ENCODE data around the gene MTM1.

The MTM1 gene

GRCh38 chrX:150551963-150552362 lies 16.5 kb upstream of the MTM1 start:
- no peak for DNase-seq

GRCh38 chrX:150558424-150558823 lies 10.0 kb upstream of the MTM1 start:
- no peak for DNase-seq

GRCh38 chrX:150564838-150565237 lies 3.6 kb upstream of the MTM1 start:
- no peak for DNase-seq

- DNase-seq: no peak
Observed at GRCh38 chrX:150565551-150565950, 2.9 kb upstream of the MTM1 start.

- no peak for DNase-seq
Observed at GRCh38 chrX:150566734-150567182, 1.7 kb upstream of the MTM1 start.

DNA sequence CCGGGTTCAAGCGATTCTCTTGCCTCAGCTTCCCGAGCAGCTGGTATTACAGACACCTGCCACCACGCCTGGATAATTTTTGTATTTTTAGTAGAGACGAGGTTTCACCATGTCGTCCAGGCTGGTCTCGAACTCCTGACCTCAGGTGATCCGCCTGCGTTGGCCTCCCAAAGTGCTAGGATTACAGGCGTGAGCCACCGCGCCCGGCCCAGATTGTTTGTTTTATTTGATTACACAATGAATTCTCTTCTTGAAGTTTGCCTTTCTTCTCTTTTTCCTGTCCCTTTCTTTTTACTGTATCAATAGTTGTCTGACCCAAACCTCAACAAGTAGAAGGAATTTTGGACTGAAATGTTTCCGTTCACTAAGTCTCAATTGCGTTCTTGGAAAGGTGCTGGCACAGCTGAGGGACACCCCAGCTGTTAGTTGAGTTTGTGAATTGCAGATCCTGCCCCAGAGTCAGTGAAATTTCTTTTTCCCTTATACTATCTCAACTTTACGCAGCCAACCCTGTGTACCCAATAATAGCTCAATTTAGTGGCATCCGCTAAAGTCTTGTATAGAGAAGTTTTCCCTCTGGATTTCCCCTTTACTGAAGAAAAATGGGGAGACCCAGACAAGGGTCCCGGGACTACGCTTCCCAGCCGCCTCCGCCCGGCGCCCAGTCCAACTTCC lies 639 bp upstream of the MTM1 start:
- no peak for DNase-seq

DNA sequence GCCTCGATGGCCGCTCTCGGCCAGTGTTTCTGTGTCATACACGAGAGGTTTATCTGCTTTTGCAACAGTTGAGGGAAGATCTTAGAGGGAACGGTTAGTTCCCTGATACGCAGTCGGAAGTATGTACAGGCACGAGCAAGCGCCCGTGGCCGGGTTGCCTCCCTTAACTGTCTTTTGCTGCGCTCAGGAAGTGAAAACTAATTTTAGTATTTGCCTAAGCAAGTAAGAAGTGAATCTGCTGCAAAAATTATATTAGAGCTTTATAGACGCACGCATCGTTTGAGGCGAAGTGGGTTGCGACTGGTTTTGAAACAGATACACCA lies 695 bp downstream of the MTM1 start:
- DNase-seq: peak; percentile 45 to 49

- DNase-seq: peak in 1 of 2 donors; percentile 40
Observed at GRCh38 chrX:150570512-150570911, 2.1 kb downstream of the MTM1 start.

DNA sequence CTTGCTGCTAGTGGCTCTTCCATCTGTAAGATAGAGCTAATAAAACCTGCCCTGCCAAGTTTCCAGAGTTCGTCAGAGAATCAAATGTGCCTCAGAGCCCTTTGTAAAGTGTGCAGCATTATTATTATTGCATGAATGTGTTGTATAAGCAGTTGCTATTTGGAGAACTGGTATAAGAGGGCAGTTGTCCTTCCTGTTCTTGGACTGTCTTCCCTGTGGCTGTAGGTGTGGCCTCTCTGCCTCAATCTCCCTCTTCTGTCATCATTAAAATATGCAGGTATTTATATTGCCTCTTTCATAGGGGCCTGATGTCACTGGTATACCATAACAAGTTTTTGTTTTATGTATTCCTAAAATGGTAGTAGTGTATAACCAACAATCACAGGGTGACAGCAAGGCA lies 3.8 kb downstream of the MTM1 start:
- DNase-seq: no peak

- DNase-seq: no peak
Observed at GRCh38 chrX:150573106-150573505, 4.7 kb downstream of the MTM1 start.

GRCh38 chrX:150573702-150574101 lies 5.3 kb downstream of the MTM1 start:
- no peak for DNase-seq

DNA sequence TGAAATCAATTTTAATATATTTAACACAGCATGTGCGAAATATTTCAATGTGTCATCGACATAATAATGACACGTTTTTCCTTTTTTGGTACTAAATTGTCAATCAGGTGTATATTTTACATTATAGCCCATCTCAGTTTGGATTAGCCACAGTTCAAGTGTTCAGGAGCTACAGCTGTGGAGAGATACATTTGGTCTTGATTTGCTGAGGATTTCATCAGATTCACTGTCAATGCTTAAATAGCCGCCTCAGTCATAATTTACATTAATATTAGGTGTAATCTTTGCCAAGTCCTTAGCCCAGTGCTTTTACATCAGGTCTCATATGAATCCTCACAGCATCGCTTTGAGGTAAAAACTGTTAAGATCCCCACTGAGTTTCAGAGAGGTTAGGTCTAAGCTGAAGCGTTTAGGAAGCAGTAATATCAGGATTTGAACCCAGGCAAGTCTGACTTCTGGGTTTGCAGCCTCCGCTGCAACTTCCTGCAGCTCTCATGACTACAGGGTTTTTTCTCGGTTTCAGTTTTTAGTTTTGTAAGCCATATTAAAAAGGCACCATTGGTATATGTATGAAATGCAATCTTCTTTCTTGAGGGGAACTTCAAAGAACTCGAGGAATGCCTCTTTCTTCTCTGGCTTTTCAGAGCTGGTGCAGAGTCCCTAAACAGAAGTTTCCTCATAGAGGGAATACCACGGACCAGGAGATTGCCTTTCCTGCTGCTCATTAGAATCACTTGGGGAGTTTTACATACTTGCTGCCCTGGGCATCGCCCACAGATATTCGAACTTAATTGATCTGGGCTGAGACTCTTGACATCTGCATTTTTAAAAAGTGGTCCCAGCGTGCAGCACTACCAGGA lies 6.4 kb downstream of the MTM1 start:
- peak in 1 of 2 donors; percentile 28 for DNase-seq

GRCh38 chrX:150575419-150575814 lies 7.0 kb downstream of the MTM1 start:
- DNase-seq: peak in 1 of 2 donors; percentile 54

GRCh38 chrX:150577174-150577573 lies 8.8 kb downstream of the MTM1 start:
- no peak for DNase-seq

DNA sequence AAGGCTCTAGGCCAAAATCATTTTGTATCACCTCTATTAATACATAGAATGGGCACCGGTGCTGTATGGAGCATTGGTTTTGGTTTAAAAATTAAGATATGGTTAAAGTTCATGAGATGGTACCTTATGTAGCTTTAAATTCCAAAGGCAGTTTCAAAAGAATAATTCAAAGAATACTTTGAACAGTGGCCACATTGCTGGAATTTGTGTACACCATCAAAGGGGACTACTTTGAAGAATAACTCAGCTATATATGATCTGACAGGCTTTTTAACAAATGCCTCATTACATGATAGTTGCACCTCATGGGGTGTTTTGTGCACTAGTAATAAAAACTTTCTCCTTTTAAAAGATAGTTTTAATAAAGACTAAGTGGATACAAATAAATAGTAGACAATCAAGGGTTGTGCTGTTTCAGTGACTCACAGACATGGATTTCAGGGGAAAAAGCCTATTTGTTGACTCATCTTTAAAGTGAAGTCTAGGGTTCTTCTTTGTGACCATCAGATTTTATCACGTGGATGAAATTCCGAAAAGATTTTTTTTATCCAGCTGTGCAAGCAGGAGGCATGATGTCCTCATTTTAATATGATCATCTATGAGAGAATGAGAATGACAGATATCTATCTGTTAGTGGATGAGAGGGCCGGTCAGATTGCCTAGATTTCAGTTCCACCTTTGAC lies 12.8 kb downstream of the MTM1 start:
- no peak for DNase-seq

- no peak for DNase-seq
Observed at GRCh38 chrX:150582338-150582948, 14.0 kb downstream of the MTM1 start.

- DNase-seq: peak; percentile 22 to 65
Observed at GRCh38 chrX:150587585-150588503, 19.4 kb downstream of the MTM1 start.

DNA sequence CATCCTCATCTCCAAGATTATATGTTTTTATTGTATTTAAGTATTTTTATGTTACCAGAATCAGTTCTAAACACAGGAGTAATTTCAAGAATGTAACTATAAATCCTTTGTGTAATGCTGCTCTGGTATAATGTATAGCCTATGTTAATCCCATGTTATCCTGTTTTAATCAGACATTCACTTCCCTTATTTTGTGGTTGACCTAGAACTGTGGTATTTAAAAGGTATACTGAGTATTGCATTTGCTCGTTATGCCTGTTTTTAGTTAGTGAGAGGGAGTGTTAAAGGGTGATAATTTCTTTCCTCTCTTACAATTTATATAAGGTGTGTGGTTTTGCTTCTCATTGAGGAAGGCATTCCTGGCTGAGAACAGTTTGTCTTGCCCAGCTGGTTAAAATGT lies 26.2 kb downstream of the MTM1 start:
- DNase-seq: no peak

GRCh38 chrX:150599226-150599625 lies 30.8 kb downstream of the MTM1 start:
- no peak for DNase-seq

- DNase-seq: no peak
Observed at GRCh38 chrX:150602296-150602695, 33.9 kb downstream of the MTM1 start.

DNA sequence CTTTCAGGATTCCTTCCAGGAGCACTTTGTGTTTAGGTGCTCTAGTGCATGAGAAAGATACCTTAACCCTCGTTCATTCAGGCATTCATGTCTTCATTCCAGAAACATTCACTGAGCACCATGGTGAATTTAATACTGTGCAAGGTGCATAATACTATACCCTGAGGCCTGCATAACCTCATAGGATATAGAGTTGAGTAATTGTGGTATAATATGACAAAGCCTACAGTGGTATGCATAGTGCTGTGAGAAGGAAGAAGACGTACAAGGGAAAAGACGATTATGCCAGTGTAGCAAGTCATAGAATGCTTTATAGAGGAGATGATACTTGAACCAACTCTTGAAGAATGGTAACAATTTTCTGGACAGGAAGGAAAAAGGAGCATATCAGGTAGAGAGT lies 34.3 kb downstream of the MTM1 start:
- DNase-seq: no peak

GRCh38 chrX:150605603-150606002 lies 37.2 kb downstream of the MTM1 start:
- DNase-seq: no peak

Data from CD4-positive, alpha-beta T cell treated with Interferon alpha-2 for 1 hour (primary cell).